ENCODE data around the gene ZDHHC7.
A peak's percentile ranks its signal among the peaks of the same experiment; 100 is the strongest.

The ZDHHC7 gene

DNA sequence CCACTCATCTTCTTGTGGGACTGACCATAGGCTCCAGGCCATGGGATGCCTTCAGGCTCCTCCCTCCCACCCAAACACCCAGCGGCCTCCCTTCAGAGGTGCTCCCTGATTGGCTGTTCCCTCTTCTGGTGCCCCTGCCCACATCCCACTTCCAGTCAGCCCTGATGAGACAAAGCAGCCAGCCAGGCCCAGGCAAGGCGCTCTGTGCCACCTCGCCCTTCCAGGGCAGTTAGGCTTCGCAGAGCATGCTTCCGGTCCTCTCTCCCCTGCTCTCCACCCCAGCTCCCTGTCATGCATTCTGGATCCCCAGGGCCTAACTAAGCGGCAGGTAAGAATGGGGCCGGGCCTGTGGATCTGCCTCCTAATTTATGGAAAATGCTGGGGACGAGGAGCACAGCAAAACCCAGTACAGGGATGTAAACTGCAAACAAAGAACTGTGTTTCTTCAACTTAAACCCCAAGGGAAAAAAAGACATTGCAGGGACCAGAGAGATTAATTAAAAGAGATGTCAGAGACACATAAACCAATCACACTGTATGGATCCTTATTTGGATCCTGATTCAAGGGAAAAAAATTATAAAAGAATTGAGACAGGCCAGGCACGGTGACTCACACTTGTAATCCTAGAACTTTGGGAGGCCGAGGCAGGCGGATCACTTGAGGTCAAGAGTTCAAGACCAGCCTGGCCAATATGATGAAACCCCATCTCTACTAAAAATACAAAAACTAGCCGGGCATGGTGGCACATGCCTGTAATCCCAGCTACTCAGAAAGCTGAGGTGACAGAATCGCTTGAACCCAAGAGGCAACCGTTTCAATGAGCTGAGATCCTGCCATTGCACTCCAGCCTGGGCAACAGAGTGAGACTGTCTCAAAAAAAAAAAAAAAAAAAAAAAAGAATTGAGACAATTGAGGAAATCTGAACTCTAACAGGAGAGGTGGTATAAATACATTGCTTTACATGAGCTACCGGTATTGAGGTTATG is 26.0 kb downstream of the ZDHHC7 start:
- no peak for DNase-seq (ENCODE audit: low spot score)
- no peak overlapping the region for H3K4me3 ChIP-seq
- TF ChIP-seq, protein P1, sequence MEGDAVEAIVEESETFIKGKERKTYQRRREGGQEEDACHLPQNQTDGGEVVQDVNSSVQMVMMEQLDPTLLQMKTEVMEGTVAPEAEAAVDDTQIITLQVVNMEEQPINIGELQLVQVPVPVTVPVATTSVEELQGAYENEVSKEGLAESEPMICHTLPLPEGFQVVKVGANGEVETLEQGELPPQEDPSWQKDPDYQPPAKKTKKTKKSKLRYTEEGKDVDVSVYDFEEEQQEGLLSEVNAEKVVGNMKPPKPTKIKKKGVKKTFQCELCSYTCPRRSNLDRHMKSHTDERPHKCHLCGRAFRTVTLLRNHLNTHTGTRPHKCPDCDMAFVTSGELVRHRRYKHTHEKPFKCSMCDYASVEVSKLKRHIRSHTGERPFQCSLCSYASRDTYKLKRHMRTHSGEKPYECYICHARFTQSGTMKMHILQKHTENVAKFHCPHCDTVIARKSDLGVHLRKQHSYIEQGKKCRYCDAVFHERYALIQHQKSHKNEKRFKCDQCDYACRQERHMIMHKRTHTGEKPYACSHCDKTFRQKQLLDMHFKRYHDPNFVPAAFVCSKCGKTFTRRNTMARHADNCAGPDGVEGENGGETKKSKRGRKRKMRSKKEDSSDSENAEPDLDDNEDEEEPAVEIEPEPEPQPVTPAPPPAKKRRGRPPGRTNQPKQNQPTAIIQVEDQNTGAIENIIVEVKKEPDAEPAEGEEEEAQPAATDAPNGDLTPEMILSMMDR (IDR thresholded peaks at IDR 0.05), result no peak
- H3K27ac ChIP-seq, result peak overlapping the region; percentile 1 to 25

DNA sequence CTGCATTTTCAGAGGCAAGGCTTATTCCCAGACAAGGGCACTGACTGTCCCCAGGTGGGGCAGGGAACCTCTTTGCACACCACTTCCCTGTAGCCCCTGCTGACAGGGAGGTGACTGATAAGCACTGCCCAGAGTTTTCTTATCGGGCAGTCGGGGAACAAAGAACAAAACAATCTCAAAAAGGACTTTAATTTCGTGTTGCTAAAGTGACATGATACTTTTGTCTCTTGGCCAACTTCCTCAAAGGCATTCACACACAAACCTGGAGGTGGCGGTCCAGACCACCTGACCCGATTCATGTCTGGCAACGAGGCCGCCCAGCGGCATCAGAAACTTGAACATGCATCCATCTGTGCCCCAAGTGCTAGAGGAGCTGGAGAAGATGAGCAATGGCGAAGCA is 28.9 kb downstream of the ZDHHC7 start:
- Histone ChIP-seq H3K4me3 (no peak overlapping the region), H3K27ac (peak overlapping the region in 1 of 2 donors; percentile 67)
- TF ChIP-seq, protein P1 (IDR thresholded peaks at IDR 0.05), result no peak
- DNase-seq (ENCODE audit: low spot score), result no peak

DNA sequence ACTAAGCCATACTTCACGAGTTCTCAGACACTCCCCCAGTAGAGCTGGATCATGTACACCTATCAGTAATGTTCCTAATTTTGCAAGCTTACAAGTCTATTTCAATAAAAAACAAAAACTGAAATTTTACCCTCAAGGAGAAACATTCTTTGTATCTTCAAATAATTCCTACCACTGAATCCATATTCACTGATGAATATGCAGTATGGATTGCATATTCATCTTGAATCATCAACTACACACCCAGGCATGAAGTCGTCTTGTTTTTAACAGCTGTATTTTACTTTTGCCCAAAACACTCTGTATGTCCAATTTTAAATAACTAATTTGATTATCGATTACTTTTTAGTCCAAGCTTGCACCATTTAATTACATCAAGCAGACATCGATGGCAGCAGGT is 31.8 kb downstream of the ZDHHC7 start:
- no peak overlapping the region for H3K4me3 ChIP-seq
- DNase-seq (ENCODE audit: low spot score), result no peak
- TF ChIP-seq, protein P1 (IDR thresholded peaks at IDR 0.05), result no peak
- no peak overlapping the region for H3K27ac ChIP-seq

DNA sequence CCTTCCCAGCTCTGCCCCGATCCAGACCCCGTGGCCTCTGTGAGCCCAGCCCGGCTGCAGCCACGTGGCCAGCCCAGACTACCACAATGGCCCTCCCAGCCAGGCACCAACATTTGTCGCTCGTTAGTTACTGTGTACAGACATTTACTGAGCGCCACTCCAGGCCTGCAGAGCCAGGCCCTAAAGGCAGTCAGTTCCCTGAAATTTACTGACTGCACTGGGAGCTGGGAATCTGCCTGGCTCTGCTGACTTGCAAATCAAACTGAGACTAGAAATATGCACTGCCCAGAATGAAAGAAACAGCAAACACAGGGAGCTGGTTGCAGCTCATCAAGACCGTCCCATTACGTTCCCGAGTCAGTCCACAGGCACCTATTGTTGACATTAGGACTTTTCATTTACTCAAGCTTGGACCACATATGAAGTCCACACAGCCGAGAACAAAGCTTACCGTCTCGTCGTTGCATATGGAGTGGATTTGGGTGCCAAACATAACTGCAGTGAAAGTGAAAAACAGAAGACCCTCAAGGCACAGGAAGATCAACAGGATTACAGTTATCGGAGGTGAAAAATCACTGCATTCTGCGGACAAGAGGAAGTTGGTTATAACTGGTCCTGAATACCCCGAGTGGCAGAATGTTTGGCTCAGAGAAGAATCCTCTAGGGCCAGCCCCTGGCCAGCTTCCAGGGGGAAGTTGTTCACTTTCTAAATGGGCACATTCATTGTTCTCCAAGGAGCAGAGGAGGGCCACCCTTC is 34.5 kb downstream of the ZDHHC7 start:
- DNase-seq (ENCODE audit: low spot score), result no peak
- no peak overlapping the region for H3K4me3 ChIP-seq
- no peak overlapping the region for H3K27ac ChIP-seq
- TF ChIP-seq, protein P1 (IDR thresholded peaks at IDR 0.05), result no peak

DNA sequence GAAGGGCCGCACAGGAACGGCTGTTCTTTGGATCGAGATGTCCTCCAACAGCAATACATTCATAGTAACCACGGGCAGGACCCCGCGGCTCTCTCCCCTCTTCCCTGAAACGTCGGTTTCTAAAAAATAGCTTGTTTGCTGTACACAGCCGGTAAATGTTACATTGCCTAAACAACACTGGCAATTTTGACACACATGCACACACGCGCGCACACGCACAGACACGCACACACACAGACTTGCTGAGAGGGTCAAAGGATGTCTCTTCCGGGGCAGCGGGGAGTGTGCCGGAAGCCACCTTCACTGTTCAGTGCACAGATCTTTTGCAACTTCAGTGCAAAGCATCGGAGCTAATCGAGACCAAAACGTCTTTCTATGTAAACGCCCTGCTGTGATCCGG is 35.8 kb downstream of the ZDHHC7 start:
- TF ChIP-seq, protein P1 (IDR thresholded peaks at IDR 0.05), result no peak
- no peak for DNase-seq (ENCODE audit: low spot score)
- Histone ChIP-seq H3K4me3 (no peak overlapping the region), H3K27ac (no peak overlapping the region)

DNA sequence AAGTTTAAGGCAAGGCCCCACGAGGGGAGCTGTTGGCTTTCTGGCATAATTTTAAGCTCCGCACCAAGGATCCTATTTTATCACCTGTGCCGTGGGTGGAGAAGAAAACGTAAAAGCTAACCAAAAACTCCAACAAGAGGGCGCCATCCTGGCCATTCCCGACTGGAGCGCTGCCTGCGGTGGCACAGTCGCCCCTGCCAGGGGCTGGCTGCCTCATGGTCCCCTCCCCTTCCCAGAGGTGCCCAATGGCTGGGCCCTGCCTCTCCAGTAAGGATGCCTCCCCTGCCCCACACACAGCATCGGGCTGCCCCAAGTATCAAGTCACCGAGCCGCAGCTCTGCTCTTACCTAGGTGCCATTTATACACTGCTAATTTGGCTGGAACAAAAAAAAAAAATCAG is 36.3 kb downstream of the ZDHHC7 start:
- TF ChIP-seq, protein P1 (IDR thresholded peaks at IDR 0.05), result no peak
- DNase-seq (ENCODE audit: low spot score), result no peak
- Histone ChIP-seq H3K4me3 (no peak overlapping the region), H3K27ac (no peak overlapping the region)

Data from coronary artery (tissue), 2 donors.